K562 (cell line): ENCODE data around the gene ZBTB16. TPM values are rescaled to one million over a fixed set of nuclear protein-coding genes. Genes with fewer than 3 reads are reported as not detected.
A peak's percentile ranks its signal among the peaks of the same experiment; 100 is the strongest.

ENCODE experiments used
- ATAC-seq: fragments of 200-7000 bp; cut with Tn5 transposase; 3 replicates; pipeline ENCODE4 v1.9.1; 2020; ENCODE audit warnings: moderate library complexity
- BruUV-seq: library from RNA; stranded (reverse); fragments of 400-500 nt; replicated peaks from 2 replicates; lab custom pipeline; 2021; lab: Mats Ljungman, UMichigan
- CTCF ChIA-PET: fragments of 300-600 bp; formaldehyde crosslinking; extraction: SDS; loops from one replicate; lab custom pipeline; 2021; ENCODE audit warnings: low intra/inter-chr PET ratio; lab: Yijun Ruan, JAX
- POLR2A ChIA-PET: fragments of 300-600, 350-650 bp; sonication (Branson Sonifier 250); formaldehyde crosslinking; extraction: SDS; loops from one replicate; lab custom pipeline; 2021; ENCODE audit warnings: antibody characterized with exemption, inconsistent platforms; lab: Yijun Ruan, JAX
- DNase-seq, 4 experiments: peaks; one replicate each; pipeline versions ENCODE4 v3.0.0 to v3.0.0-alpha.2; 2011 to 2018; ENCODE audit warnings: low spot score in 3 of 4, mixed read lengths in 3 of 4; ENCODE audit errors: extremely low read depth in 1 of 4
- FAIRE-seq: peaks from 2 replicates; lab custom pipeline; 2011; peaks lifted over from hg19 to GRCh38; lab: Jason Lieb, UNC
- H2AFZ ChIP-seq: 2 replicates; pipeline ENCODE4 v1.6.0; 2011; ENCODE audit warnings: low read depth, low read length, control low read depth, inconsistent platforms
- H3K27ac ChIP-seq: fragments of 200-600 bp; 3 replicates; pipeline ENCODE4 v1.8.0; 2011; ENCODE audit warnings: low read depth, mild to moderate bottlenecking, control low read depth, inconsistent platforms, low read length, moderate library complexity, mixed read lengths; ENCODE audit errors: extremely low read depth
- H3K27me3 ChIP-seq, 2 experiments: fragments of 300-600 bp in 1 of 2; 2 replicates in 1 of 2; 3 replicates in 1 of 2; pipeline versions ENCODE4 v1.6.0 to v1.8.0; 2011; ENCODE audit warnings: inconsistent platforms in 2 of 2, low read length in 2 of 2, mild to moderate bottlenecking in 1 of 2, mixed read lengths in 1 of 2, moderate library complexity in 1 of 2; ENCODE audit not compliant: control insufficient read depth in 2 of 2, insufficient read depth in 2 of 2
- H3K36me3 ChIP-seq: fragments of 300-600 bp; 3 replicates; pipeline ENCODE4 v1.8.0; 2011; ENCODE audit warnings: mild to moderate bottlenecking, low read length, inconsistent platforms; ENCODE audit not compliant: control insufficient read depth, insufficient read depth
- H3K4me1 ChIP-seq, 2 experiments: fragments of 200-600 bp in 1 of 2; replicated peaks in 1 of 2; 2 replicates in 1 of 2; 3 replicates in 1 of 2; pipeline versions ENCODE4 v1.5.1 to v1.8.0; 2011; ENCODE audit warnings: inconsistent platforms in 2 of 2, low read length in 2 of 2, mild to moderate bottlenecking in 1 of 2, mixed read lengths in 1 of 2, moderate library complexity in 1 of 2; ENCODE audit not compliant: control insufficient read depth in 2 of 2, insufficient read depth in 2 of 2
- H3K4me2 ChIP-seq: 2 replicates; pipeline ENCODE4 v1.6.1; 2011; ENCODE audit warnings: low read length, control low read depth, inconsistent platforms, mixed read lengths; ENCODE audit not compliant: insufficient read depth
- H3K4me3 ChIP-seq: fragments of 200-600 bp; sonication (generic), shearing (Covaris generic); 2 replicates; pipeline ENCODE4 v1.5.1; 2016; ENCODE audit warnings: control low read depth, inconsistent platforms
- H3K79me2 ChIP-seq: fragments of 200-600 bp; 3 replicates; pipeline ENCODE4 v1.8.0; 2011; ENCODE audit warnings: low read length, inconsistent platforms; ENCODE audit not compliant: control insufficient read depth, insufficient read depth
- H3K9ac ChIP-seq, 2 experiments: 2 replicates each; pipeline versions ENCODE4 v1.6.0 to v1.6.1; 2011; ENCODE audit warnings: low read depth in 2 of 2, low read length in 2 of 2, control low read depth in 1 of 2, inconsistent platforms in 1 of 2, mild to moderate bottlenecking in 1 of 2, mixed read lengths in 1 of 2; ENCODE audit not compliant: insufficient read depth in 1 of 2
- H3K9me1 ChIP-seq: one replicate; pipeline ENCODE4 v1.6.0; 2011; ENCODE audit warnings: inconsistent platforms, mild to moderate bottlenecking, low read length, moderate library complexity; ENCODE audit not compliant: control insufficient read depth, insufficient read depth
- H3K9me3 ChIP-seq: replicated peaks from 2 replicates; pipeline ENCODE4 v1.5.1; 2011; ENCODE audit warnings: low read depth, low read length, inconsistent platforms; ENCODE audit not compliant: control insufficient read depth, insufficient read depth
- H4K20me1 ChIP-seq: replicated peaks from 2 replicates; pipeline ENCODE4 v1.6.1; 2011; ENCODE audit warnings: low read length, inconsistent platforms, mixed read lengths; ENCODE audit not compliant: control insufficient read depth, insufficient read depth
- ARID1B ChIP-seq: fragments of 450-650 bp; IDR thresholded peaks from 2 replicates; pipeline ENCODE4 v1.6.1; 2016; ENCODE audit warnings: antibody characterized with exemption, mild to moderate bottlenecking, inconsistent platforms
- CHD2 ChIP-seq: IDR thresholded peaks from 2 replicates; pipeline ENCODE4 v1.6.1; 2011; ENCODE audit warnings: low read depth, low read length
- ESRRB ChIP-seq: fragments of 250-450 bp; sonication (Bioruptor Pico); IDR thresholded peaks from 2 replicates; pipeline ENCODE4 v1.5.0; 2020; ENCODE audit warnings: mild to moderate bottlenecking, moderate library complexity, borderline replicate concordance
- FOS ChIP-seq: IDR thresholded peaks from 3 replicates; pipeline ENCODE4 v1.6.1; 2011; ENCODE audit not compliant: insufficient read length; ENCODE audit errors: extremely low read depth
- FOXJ3 ChIP-seq: sonication (generic); formaldehyde crosslinking; IDR thresholded peaks from 2 replicates; pipeline ENCODE4 v1.4.0; 2020; ENCODE audit warnings: mild to moderate bottlenecking, missing genetic modification reagents
- KHSRP ChIP-seq: fragments of 450-650 bp; IDR thresholded peaks from 2 replicates; pipeline ENCODE4 v1.6.1; 2017
- POLR2AphosphoS2 ChIP-seq: IDR thresholded peaks from 2 replicates; pipeline ENCODE4 v1.6.1; 2012; ENCODE audit warnings: low read length, improper control_type of control experiment
- PPARD ChIP-seq: fragments of 250-450 bp; sonication (Bioruptor Pico); IDR thresholded peaks from 2 replicates; pipeline ENCODE4 v1.8.0; 2022; ENCODE audit warnings: inconsistent platforms, mild to moderate bottlenecking, moderate library complexity
- RBM14 ChIP-seq: fragments of 200-400 bp; formaldehyde crosslinking; IDR thresholded peaks from 2 replicates; pipeline ENCODE4 v1.6.1; 2018; ENCODE audit warnings: low read depth, mild to moderate bottlenecking, low read length, moderate library complexity, borderline replicate concordance; ENCODE audit not compliant: insufficient read depth
- SMAD2 ChIP-seq: fragments of 150-350 bp; IDR thresholded peaks from 2 replicates; pipeline ENCODE4 v1.6.1; 2014; ENCODE audit warnings: low read depth, mild to moderate bottlenecking, low read length
- SMAD3 ChIP-seq: fragments of 450-650 bp; formaldehyde crosslinking; conservative IDR thresholded peaks from 2 replicates; pipeline ENCODE4 v1.4.0; 2020; ENCODE audit warnings: mild to moderate bottlenecking
- SNRNP70 ChIP-seq: fragments of 200-400 bp; formaldehyde crosslinking; optimal IDR thresholded peaks from 2 replicates; pipeline ENCODE3; 2017; ENCODE audit warnings: low read depth, low read length
- STAT6 ChIP-seq: sonication (generic); formaldehyde crosslinking; IDR thresholded peaks from 2 replicates; pipeline ENCODE4 v1.8.1; 2023; ENCODE audit warnings: mild to moderate bottlenecking, missing genetic modification reagents
- TAF7 ChIP-seq: fragments of 450-650 bp; IDR thresholded peaks from 2 replicates; pipeline ENCODE4 v1.6.1; 2016; ENCODE audit warnings: missing genetic modification characterization, missing compliant biosample characterization
- TCFL5 ChIP-seq: fragments of 250-450 bp; sonication (Bioruptor Pico); conservative IDR thresholded peaks from 2 replicates; pipeline ENCODE4 v1.6.1; 2021; ENCODE audit warnings: mild to moderate bottlenecking, moderate library complexity, matching md5 sums
- THRAP3 ChIP-seq: fragments of 450-650 bp; IDR thresholded peaks from 2 replicates; pipeline ENCODE4 v1.6.1; 2016; ENCODE audit warnings: mild to moderate bottlenecking, inconsistent platforms, borderline replicate concordance
- ZNF23 ChIP-seq: fragments of 250-450 bp; sonication (Bioruptor Pico); IDR thresholded peaks from 2 replicates; pipeline ENCODE4 v1.4.0; 2020; ENCODE audit warnings: mild to moderate bottlenecking
- ZNF561 ChIP-seq: fragments of 450-650 bp; formaldehyde crosslinking; conservative IDR thresholded peaks from 2 replicates; pipeline ENCODE4 v1.4.0; 2020; ENCODE audit warnings: mild to moderate bottlenecking, moderate library complexity
- ZNF740 ChIP-seq, 3 experiments: fragments of 200-800 bp in 1 of 3; sonication (Bioruptor generic) in 1 of 3; sonication (generic) in 1 of 3; formaldehyde crosslinking in 1 of 3; IDR thresholded peaks; 2 replicates each; pipeline versions ENCODE4 v1.6.1 to v1.8.0; 2016 to 2022; ENCODE audit warnings: mild to moderate bottlenecking in 2 of 3, missing compliant biosample characterization in 2 of 3, missing genetic modification characterization in 2 of 3, missing genetic modification reagents in 1 of 3
- WGBS: fragments of 100-300 bp; shearing (Covaris generic); methylation state at CpG from one replicate; pipeline ENCODE4 v1.1.6; 2016; ENCODE audit warnings: low coverage, mixed read lengths; ENCODE audit not compliant: insufficient coverage; ENCODE audit errors: missing lambda C conversion rate; 5-methylcytosine and 5-hydroxymethylcytosine counted together
- in situ Hi-C: fragments of 300-500 bp; cut with MboI; formaldehyde crosslinking; loops from 4 replicates; pipeline ENCODE4 v1.15.0; 2018; ENCODE audit warnings: inconsistent platforms, mixed read lengths
- intact Hi-C: fragments of 100-400 bp; cut with micrococcal nuclease; formaldehyde crosslinking; loops from 2 replicates; pipeline ENCODE4 v1.14.2; 2022
- polyA plus RNA-seq, 8 experiments: library from polyadenylated mRNA; depleted of rRNA in 4 of 8; stranded (reverse) in 5 of 8; unstranded in 3 of 8; fragments of >200 nt; fragmentation: Nextera tagmentation in 2 of 8; fragmentation: Illumina TruSeq in 1 of 8; extraction: Ambion mirVana in 2 of 8; extraction: Trizol in 1 of 8; gene quantifications; 2 replicates each; pipeline versions ENCODE4 v1.2.1 to v1.2.3, GENCODE V29; 2011 to 2014; ENCODE audit warnings: inconsistent platforms in 1 of 8, missing spikeins in 1 of 8
- total RNA-seq, 7 experiments: library from RNA; depleted of rRNA in 6 of 7; stranded (reverse); fragments of >200 nt in 6 of 7; fragmentation: Illumina TruSeq in 2 of 7; extraction: Trizol in 2 of 7; gene quantifications; 2 replicates each; pipeline versions ENCODE4 v1.2.1 to v1.2.3, GENCODE V29; 2011 to 2021; ENCODE audit warnings: low replicate concordance in 1 of 7

The ZBTB16 gene
- total and polyA plus RNA-seq, 9 of the 15 experiments (the other 6 are each of a cell fraction or from before 2014, with no cell fraction given) = 0.06 to 0.40 (median 0.24) TPM; not detected in 4

- CTCF ChIA-PET = no interaction called here
- FAIRE-seq = peak; percentile 6
- 68% methylated on average over 4 of the region's 4 CpGs for WGBS
Measured at GRCh38 chr11:114195151-114195550, 135.6 kb downstream of the ZBTB16 start.

More at GRCh38 chr11:114195151-114195550, 135.6 kb downstream of the ZBTB16 start:
- no peaks in the 10 kb centered on the region for H3K27me3 ChIP-seq
- POLR2A ChIA-PET = no interaction called here
- intact Hi-C loops = loop anchor here (5.0 to 10.0 kb wide), 3 partner anchors 48 to 200 kb away; no protein-coding TSS in a partner anchor
- no peak overlapping the region for H2AFZ ChIP-seq
- peak; percentile 43 for ATAC-seq
- no peak overlapping the region for H3K27ac ChIP-seq
- no peaks in the 10 kb centered on the region for H3K79me2 ChIP-seq
- no peaks in the 10 kb centered on the region for H4K20me1 ChIP-seq
- no peak overlapping the region for H3K4me3 ChIP-seq
- no peaks in the 10 kb centered on the region for H3K36me3 ChIP-seq
- no TSS peak for BruUV-seq
- DNase-seq = peak in 1 of 4 experiments; percentile 13
- H3K4me2 ChIP-seq = no peak overlapping the region
- peak overlapping the region in 1 of 2 experiments; percentile 65; a peak in 1 of 4 replicates for H3K9ac ChIP-seq
- TF ChIP-seq TAF7 (tag) = no peak
- TF ChIP-seq POLR2AphosphoS2 = no peak
- no peak for TF ChIP-seq SMAD2
- no peak for TF ChIP-seq SMAD3 (CRISPR knock-in tag)
- TF ChIP-seq FOXJ3 (CRISPR knock-in tag) = no peak
- TF ChIP-seq ESRRB (CRISPR knock-in tag) = no peak
- no peak for TF ChIP-seq PPARD (CRISPR knock-in tag)
- no peak for TF ChIP-seq ZNF23 (CRISPR knock-in tag)
- no peak for TF ChIP-seq FOS
- TF ChIP-seq RBM14 = no peak
- no peak for TF ChIP-seq THRAP3
- TF ChIP-seq TCFL5 (CRISPR knock-in tag) = no peak
- TF ChIP-seq ZNF561 = no peak
- no peak for TF ChIP-seq KHSRP
- TF ChIP-seq ZNF740 (CRISPR knock-in tag; IDR thresholded peaks at IDR 0.05) = no peak
- no peak for TF ChIP-seq ZNF740 (tag; IDR thresholded peaks at IDR 0.05)
- no peak for TF ChIP-seq CHD2
- TF ChIP-seq ARID1B = no peak
- no peak for TF ChIP-seq SNRNP70
- TF ChIP-seq STAT6 = no peak
- in situ Hi-C loops = no loop called here
- H3K4me1 ChIP-seq = peaks cover 2 to 5% of the 10 kb centered on the region in 2 experiments; a peak in 3 of 5 replicates
- peaks cover 3% of the 10 kb centered on the region for H3K9me3 ChIP-seq
- H3K9me1 ChIP-seq = no peaks in the 10 kb centered on the region
